ENCODE data around the gene BMAL1. TPM values are rescaled to one million over a fixed set of nuclear protein-coding genes. Genes with fewer than 3 reads are reported as not detected.
"Not testable (repeated sequence)": the region's sequence is repeated elsewhere in the genome, so short reads cannot be mapped to it uniquely, and the experiment has no call there.

The BMAL1 gene
- total RNA-seq, 2 experiments from 2014 or later, result 21.5 to 22.7 TPM

DNA sequence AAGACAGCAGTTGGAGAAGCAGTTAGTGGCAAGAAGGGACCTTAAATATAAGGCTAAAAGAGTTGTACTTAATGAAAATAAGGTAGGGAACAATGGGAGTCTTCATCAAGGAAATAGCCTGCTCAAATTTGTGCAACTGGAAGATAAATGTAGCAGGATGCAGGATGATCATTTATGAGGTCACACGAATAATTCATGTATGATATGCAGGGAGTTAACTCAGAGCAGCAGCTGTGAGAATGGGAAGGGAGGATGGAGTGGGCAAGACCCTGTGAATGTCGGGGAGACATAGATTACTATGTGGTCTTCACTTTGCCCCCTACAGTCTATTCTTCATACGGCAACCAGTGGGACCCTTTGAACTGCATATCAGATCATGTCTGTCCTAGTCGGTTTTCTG is 25.2 kb upstream of the BMAL1 start:
- H3K4me3 Mint-ChIP-seq, result no peak overlapping the region
- POLR2A ChIA-PET, result no interaction called here
- H3K9me3 Mint-ChIP-seq, result no peaks in the 10 kb centered on the region
- ATAC-seq, result no peak
- peaks cover under 1% of the 10 kb centered on the region for H3K27me3 Mint-ChIP-seq
- DNase-seq, result no peak
- CTCF ChIA-PET, result interaction anchor here (1.1 to 5.9 kb wide), 5 partner anchors 9 to 133 kb away, joined by 3 to 34 read pairs (median 3); no protein-coding TSS in a partner anchor
- H3K27ac Mint-ChIP-seq, result no peak overlapping the region
- no peaks in the 10 kb centered on the region for H3K4me1 Mint-ChIP-seq (ENCODE audit: low read depth)
- TF ChIP-seq, protein P1, sequence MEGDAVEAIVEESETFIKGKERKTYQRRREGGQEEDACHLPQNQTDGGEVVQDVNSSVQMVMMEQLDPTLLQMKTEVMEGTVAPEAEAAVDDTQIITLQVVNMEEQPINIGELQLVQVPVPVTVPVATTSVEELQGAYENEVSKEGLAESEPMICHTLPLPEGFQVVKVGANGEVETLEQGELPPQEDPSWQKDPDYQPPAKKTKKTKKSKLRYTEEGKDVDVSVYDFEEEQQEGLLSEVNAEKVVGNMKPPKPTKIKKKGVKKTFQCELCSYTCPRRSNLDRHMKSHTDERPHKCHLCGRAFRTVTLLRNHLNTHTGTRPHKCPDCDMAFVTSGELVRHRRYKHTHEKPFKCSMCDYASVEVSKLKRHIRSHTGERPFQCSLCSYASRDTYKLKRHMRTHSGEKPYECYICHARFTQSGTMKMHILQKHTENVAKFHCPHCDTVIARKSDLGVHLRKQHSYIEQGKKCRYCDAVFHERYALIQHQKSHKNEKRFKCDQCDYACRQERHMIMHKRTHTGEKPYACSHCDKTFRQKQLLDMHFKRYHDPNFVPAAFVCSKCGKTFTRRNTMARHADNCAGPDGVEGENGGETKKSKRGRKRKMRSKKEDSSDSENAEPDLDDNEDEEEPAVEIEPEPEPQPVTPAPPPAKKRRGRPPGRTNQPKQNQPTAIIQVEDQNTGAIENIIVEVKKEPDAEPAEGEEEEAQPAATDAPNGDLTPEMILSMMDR (IDR thresholded peaks at IDR 0.05), result no peak
- H3K36me3 Mint-ChIP-seq (ENCODE audit: low read depth), result no peaks in the 10 kb centered on the region
- intact Hi-C loops (cut with micrococcal nuclease), result loop anchor here (10.0 kb wide), 1 partner anchor 92 kb away; no protein-coding TSS in a partner anchor

DNA sequence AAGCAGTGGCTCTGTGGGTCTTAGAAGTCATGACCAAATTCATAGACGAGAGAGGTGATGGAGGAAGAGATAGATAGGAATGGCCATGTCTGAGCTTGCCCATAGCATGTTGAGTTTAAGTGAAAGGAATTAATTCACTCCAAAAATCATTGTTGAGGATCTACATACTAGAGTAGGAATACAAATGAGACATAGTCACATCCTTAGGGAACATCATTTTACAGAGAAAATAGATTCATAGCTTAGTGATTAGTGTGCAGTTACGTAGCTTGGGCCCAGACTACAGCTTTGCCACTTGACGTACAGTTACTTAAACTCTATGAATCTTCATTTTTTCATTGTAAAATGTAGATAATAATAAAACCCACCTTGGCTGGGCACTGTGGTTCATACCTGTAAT is 21.4 kb upstream of the BMAL1 start:
- Mint-ChIP-seq H3K27ac (no peak overlapping the region), H3K36me3 (ENCODE audit: low read depth) (no peaks in the 10 kb centered on the region), H3K27me3 (no peaks in the 10 kb centered on the region), H3K4me1 (ENCODE audit: low read depth) (peaks cover 3% of the 10 kb centered on the region), H3K4me3 (no peak overlapping the region), H3K9me3 (no peaks in the 10 kb centered on the region)
- POLR2A ChIA-PET, result interaction anchor here (1.5 kb wide), 1 partner anchor 12 kb away, joined by 3 read pairs; no protein-coding TSS in a partner anchor
- CTCF ChIA-PET, result interaction anchor here (0.7 to 4.6 kb wide), 5 partner anchors 18 to 88 kb away, joined by 3 to 25 read pairs (median 7); no protein-coding TSS in a partner anchor
- DNase-seq (no peak), ATAC-seq (no peak)
- intact Hi-C loops (cut with micrococcal nuclease), result loop anchor here (10.0 kb wide), 1 partner anchor 89 kb away; no protein-coding TSS in a partner anchor
- TF ChIP-seq, protein P1 (IDR thresholded peaks at IDR 0.05), result no peak

GRCh38 chr11:13258061-13258460 is 19.5 kb upstream of the BMAL1 start:
- H3K36me3 Mint-ChIP-seq (ENCODE audit: low read depth); DNase-seq; POLR2A ChIA-PET; H3K27me3 Mint-ChIP-seq; H3K4me3 Mint-ChIP-seq; H3K27ac Mint-ChIP-seq; H3K9me3 Mint-ChIP-seq; H3K4me1 Mint-ChIP-seq (ENCODE audit: low read depth); ATAC-seq: not testable (repeated sequence)
- intact Hi-C loops (cut with micrococcal nuclease), result loop anchor here (10.0 kb wide), 1 partner anchor 87 kb away; no protein-coding TSS in a partner anchor
- CTCF ChIA-PET, result interaction anchor here (1.0 to 4.6 kb wide), 3 partner anchors 10 to 81 kb away, joined by 3 to 25 read pairs (median 3); no protein-coding TSS in a partner anchor

DNA sequence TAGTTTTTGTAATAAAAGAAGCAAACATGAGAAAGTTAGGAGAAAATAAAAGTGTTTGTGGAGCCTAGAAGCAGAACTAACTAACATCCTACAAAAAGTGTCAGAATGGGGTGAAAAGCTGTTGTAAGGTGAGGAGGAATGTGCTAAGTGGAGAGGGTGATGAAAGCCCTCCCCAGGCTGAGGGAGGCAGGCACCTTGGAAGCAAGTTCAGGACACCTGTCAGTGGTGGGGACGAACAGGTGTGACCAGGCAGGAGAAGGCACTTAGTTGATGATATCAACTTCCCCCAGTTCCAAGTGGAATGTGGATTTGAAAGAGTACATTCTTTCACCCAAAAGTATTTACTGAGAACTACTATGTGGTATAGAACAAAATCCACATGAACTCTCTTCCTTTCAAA is 18.7 kb upstream of the BMAL1 start:
- Mint-ChIP-seq H3K27ac (no peak overlapping the region), H3K4me1 (ENCODE audit: low read depth) (peaks cover 3% of the 10 kb centered on the region), H3K9me3 (no peaks in the 10 kb centered on the region), H3K36me3 (ENCODE audit: low read depth) (no peaks in the 10 kb centered on the region), H3K4me3 (no peak overlapping the region), H3K27me3 (no peaks in the 10 kb centered on the region)
- no peak for ATAC-seq
- ChIA-PET POLR2A (no interaction called here), CTCF (interaction anchor here (4.6 kb wide), 1 partner anchor 77 kb away, joined by 25 read pairs; no protein-coding TSS in a partner anchor)
- TF ChIP-seq, protein P1 (IDR thresholded peaks at IDR 0.05), result no peak
- intact Hi-C loops (cut with micrococcal nuclease), result loop anchor here (10.0 kb wide), 1 partner anchor 86 kb away; no protein-coding TSS in a partner anchor
- no peak for DNase-seq

- POLR2A ChIA-PET, result interaction anchor here (0.6 kb wide), 1 partner anchor 15 kb away, joined by 3 read pairs; no protein-coding TSS in a partner anchor
- H3K36me3 Mint-ChIP-seq (ENCODE audit: low read depth), result no peaks in the 10 kb centered on the region
- intact Hi-C loops (cut with micrococcal nuclease), result loop anchor here (10.0 kb wide), 1 partner anchor 85 kb away; no protein-coding TSS in a partner anchor
These were observed 18.2 kb upstream of the BMAL1 start for GRCh38 chr11:13259374-13259773.

More at GRCh38 chr11:13259374-13259773, 18.2 kb upstream of the BMAL1 start:
- CTCF ChIA-PET, result interaction anchor here (2.5 to 4.6 kb wide), 2 partner anchors 76 to 85 kb away, joined by 14 to 25 read pairs; no protein-coding TSS in a partner anchor
- no peak overlapping the region for H3K4me3 Mint-ChIP-seq
- peaks cover 3% of the 10 kb centered on the region for H3K4me1 Mint-ChIP-seq (ENCODE audit: low read depth)
- ATAC-seq (no peak), DNase-seq (no peak)
- TF ChIP-seq, protein P1 (IDR thresholded peaks at IDR 0.05), result no peak
- no peaks in the 10 kb centered on the region for H3K27me3 Mint-ChIP-seq
- no peak overlapping the region for H3K27ac Mint-ChIP-seq
- H3K9me3 Mint-ChIP-seq, result no peaks in the 10 kb centered on the region
